Measurements from ENCODE around the gene DLG5.

DLG5 gene

GRCh38 chr10:77884181-77884580, 42.4 kb downstream of the DLG5 start:
- H3K4me1 ChIP-seq (ENCODE audit: control insufficient read depth, low read depth, low read length) = peaks cover 37% of the 10 kb centered on the region
- no peak overlapping the region for H3K9ac ChIP-seq (ENCODE audit: low read length)
- no peaks in the 10 kb centered on the region for H3K27me3 ChIP-seq (ENCODE audit: control insufficient read depth, insufficient read depth, low read length)
- no peak overlapping the region for H3K27ac ChIP-seq (ENCODE audit: low read length)
- H3K4me3 ChIP-seq (ENCODE audit: low read length) = no peak overlapping the region
- H3K36me3 ChIP-seq (ENCODE audit: control insufficient read depth, low read depth, low read length) = no peaks in the 10 kb centered on the region
- H3K9me3 ChIP-seq (ENCODE audit: control insufficient read depth, low read depth, low read length) = no peaks in the 10 kb centered on the region

- peaks cover 37% of the 10 kb centered on the region for H3K4me1 ChIP-seq (ENCODE audit: control insufficient read depth, low read depth, low read length)
- no peak overlapping the region for H3K9ac ChIP-seq (ENCODE audit: low read length)
- no peaks in the 10 kb centered on the region for H3K36me3 ChIP-seq (ENCODE audit: control insufficient read depth, low read depth, low read length)
- H3K27me3 ChIP-seq (ENCODE audit: control insufficient read depth, insufficient read depth, low read length) = no peaks in the 10 kb centered on the region
- no peak overlapping the region for H3K27ac ChIP-seq (ENCODE audit: low read length)
- no peaks in the 10 kb centered on the region for H3K9me3 ChIP-seq (ENCODE audit: control insufficient read depth, low read depth, low read length)
- H3K4me3 ChIP-seq (ENCODE audit: low read length) = no peak overlapping the region
Observed at GRCh38 chr10:77881636-77882035, 44.9 kb downstream of the DLG5 start.

GRCh38 chr10:77881222-77881621, 45.3 kb downstream of the DLG5 start:
- H3K4me1 ChIP-seq (ENCODE audit: control insufficient read depth, low read depth, low read length) = peaks cover 37% of the 10 kb centered on the region
- no peaks in the 10 kb centered on the region for H3K9me3 ChIP-seq (ENCODE audit: control insufficient read depth, low read depth, low read length)
- H3K27me3 ChIP-seq (ENCODE audit: control insufficient read depth, insufficient read depth, low read length) = no peaks in the 10 kb centered on the region
- no peak overlapping the region for H3K9ac ChIP-seq (ENCODE audit: low read length)
- H3K36me3 ChIP-seq (ENCODE audit: control insufficient read depth, low read depth, low read length) = no peaks in the 10 kb centered on the region
- H3K27ac ChIP-seq (ENCODE audit: low read length) = no peak overlapping the region
- H3K4me3 ChIP-seq (ENCODE audit: low read length) = no peak overlapping the region

- Histone ChIP-seq H3K4me3 (ENCODE audit: low read length) (no peak overlapping the region), H3K9ac (ENCODE audit: low read length) (no peak overlapping the region), H3K27me3 (ENCODE audit: control insufficient read depth, insufficient read depth, low read length) (no peaks in the 10 kb centered on the region), H3K4me1 (ENCODE audit: control insufficient read depth, low read depth, low read length) (peaks cover 39% of the 10 kb centered on the region), H3K9me3 (ENCODE audit: control insufficient read depth, low read depth, low read length) (no peaks in the 10 kb centered on the region), H3K27ac (ENCODE audit: low read length) (no peak overlapping the region), H3K36me3 (ENCODE audit: control insufficient read depth, low read depth, low read length) (no peaks in the 10 kb centered on the region)
Observed at GRCh38 chr10:77879710-77880109, 46.8 kb downstream of the DLG5 start.

- Histone ChIP-seq H3K9ac (ENCODE audit: low read length) (peak overlapping the region; percentile 4), H3K4me3 (ENCODE audit: low read length) (no peak overlapping the region), H3K9me3 (ENCODE audit: control insufficient read depth, low read depth, low read length) (no peaks in the 10 kb centered on the region), H3K36me3 (ENCODE audit: control insufficient read depth, low read depth, low read length) (no peaks in the 10 kb centered on the region), H3K27me3 (ENCODE audit: control insufficient read depth, insufficient read depth, low read length) (no peaks in the 10 kb centered on the region), H3K4me1 (ENCODE audit: control insufficient read depth, low read depth, low read length) (peaks cover 39% of the 10 kb centered on the region), H3K27ac (ENCODE audit: low read length) (peak overlapping the region; percentile 25)
Observed at GRCh38 chr10:77879065-77879464, 47.5 kb downstream of the DLG5 start.

GRCh38 chr10:77877441-77878344, 48.9 kb downstream of the DLG5 start:
- Histone ChIP-seq H3K4me3 (ENCODE audit: low read length) (peak overlapping the region; percentile 30), H3K9me3 (ENCODE audit: control insufficient read depth, low read depth, low read length) (no peaks in the 10 kb centered on the region), H3K9ac (ENCODE audit: low read length) (peak overlapping the region; percentile 34), H3K36me3 (ENCODE audit: control insufficient read depth, low read depth, low read length) (no peaks in the 10 kb centered on the region), H3K4me1 (ENCODE audit: control insufficient read depth, low read depth, low read length) (peaks cover 39% of the 10 kb centered on the region), H3K27ac (ENCODE audit: low read length) (peak overlapping the region; percentile 25), H3K27me3 (ENCODE audit: control insufficient read depth, insufficient read depth, low read length) (no peaks in the 10 kb centered on the region)

- no peaks in the 10 kb centered on the region for H3K27me3 ChIP-seq (ENCODE audit: control insufficient read depth, insufficient read depth, low read length)
- H3K27ac ChIP-seq (ENCODE audit: low read length) = no peak overlapping the region
- no peaks in the 10 kb centered on the region for H3K9me3 ChIP-seq (ENCODE audit: control insufficient read depth, low read depth, low read length)
- H3K4me1 ChIP-seq (ENCODE audit: control insufficient read depth, low read depth, low read length) = peaks cover 33% of the 10 kb centered on the region
- H3K36me3 ChIP-seq (ENCODE audit: control insufficient read depth, low read depth, low read length) = no peaks in the 10 kb centered on the region
- H3K9ac ChIP-seq (ENCODE audit: low read length) = no peak overlapping the region
- no peak overlapping the region for H3K4me3 ChIP-seq (ENCODE audit: low read length)
Observed at GRCh38 chr10:77875730-77876129, 50.8 kb downstream of the DLG5 start.

GRCh38 chr10:77874872-77875271, 51.7 kb downstream of the DLG5 start:
- Histone ChIP-seq H3K27ac (ENCODE audit: low read length) (no peak overlapping the region), H3K36me3 (ENCODE audit: control insufficient read depth, low read depth, low read length) (no peaks in the 10 kb centered on the region), H3K27me3 (ENCODE audit: control insufficient read depth, insufficient read depth, low read length) (no peaks in the 10 kb centered on the region), H3K4me3 (ENCODE audit: low read length) (no peak overlapping the region), H3K9ac (ENCODE audit: low read length) (no peak overlapping the region), H3K9me3 (ENCODE audit: control insufficient read depth, low read depth, low read length) (no peaks in the 10 kb centered on the region), H3K4me1 (ENCODE audit: control insufficient read depth, low read depth, low read length) (peaks cover 33% of the 10 kb centered on the region)

- Histone ChIP-seq H3K9me3 (ENCODE audit: control insufficient read depth, low read depth, low read length) (no peaks in the 10 kb centered on the region), H3K27ac (ENCODE audit: low read length) (no peak overlapping the region), H3K27me3 (ENCODE audit: control insufficient read depth, insufficient read depth, low read length) (no peaks in the 10 kb centered on the region), H3K4me1 (ENCODE audit: control insufficient read depth, low read depth, low read length) (peaks cover 30% of the 10 kb centered on the region), H3K4me3 (ENCODE audit: low read length) (no peak overlapping the region), H3K36me3 (ENCODE audit: control insufficient read depth, low read depth, low read length) (no peaks in the 10 kb centered on the region), H3K9ac (ENCODE audit: low read length) (no peak overlapping the region)
Observed at GRCh38 chr10:77873536-77874380, 52.8 kb downstream of the DLG5 start.

GRCh38 chr10:77872947-77873535, 53.5 kb downstream of the DLG5 start:
- no peak overlapping the region for H3K4me3 ChIP-seq (ENCODE audit: low read length)
- peaks cover 23% of the 10 kb centered on the region for H3K4me1 ChIP-seq (ENCODE audit: control insufficient read depth, low read depth, low read length)
- H3K36me3 ChIP-seq (ENCODE audit: control insufficient read depth, low read depth, low read length) = no peaks in the 10 kb centered on the region
- H3K9ac ChIP-seq (ENCODE audit: low read length) = no peak overlapping the region
- H3K9me3 ChIP-seq (ENCODE audit: control insufficient read depth, low read depth, low read length) = no peaks in the 10 kb centered on the region
- H3K27ac ChIP-seq (ENCODE audit: low read length) = no peak overlapping the region
- H3K27me3 ChIP-seq (ENCODE audit: control insufficient read depth, insufficient read depth, low read length) = no peaks in the 10 kb centered on the region

GRCh38 chr10:77872151-77872946, 54.2 kb downstream of the DLG5 start:
- Histone ChIP-seq H3K36me3 (ENCODE audit: control insufficient read depth, low read depth, low read length) (no peaks in the 10 kb centered on the region), H3K27me3 (ENCODE audit: control insufficient read depth, insufficient read depth, low read length) (no peaks in the 10 kb centered on the region), H3K27ac (ENCODE audit: low read length) (no peak overlapping the region), H3K4me3 (ENCODE audit: low read length) (no peak overlapping the region), H3K9ac (ENCODE audit: low read length) (no peak overlapping the region), H3K4me1 (ENCODE audit: control insufficient read depth, low read depth, low read length) (peaks cover 23% of the 10 kb centered on the region), H3K9me3 (ENCODE audit: control insufficient read depth, low read depth, low read length) (no peaks in the 10 kb centered on the region)
